22Rv1 (cell line): Measurements from ENCODE around the gene REEP6.

Experiments used
- CTCF ChIP-seq: fragments of 450-650 bp; IDR thresholded peaks from 2 replicates; pipeline ENCODE4 v1.5.1; 2017; ENCODE audit warnings: mild to moderate bottlenecking
- ZFX ChIP-seq: fragments of 450-650 bp; IDR thresholded peaks from 2 replicates; pipeline ENCODE4 v1.6.1; 2017; ENCODE audit warnings: antibody characterized with exemption, borderline replicate concordance

GRCh38 chr19:1497578-1498235 lies 6.7 kb downstream of the REEP6 start:
- TF ChIP-seq CTCF (no peak), ZFX (no peak)
